ENCODE results near the gene WBP4. TPM values are rescaled to one million over a fixed set of nuclear protein-coding genes. Genes with fewer than 3 reads are reported as not detected.
A peak's percentile ranks its signal among the peaks of the same experiment; 100 is the strongest.

Gene WBP4
- total and polyA plus RNA-seq, 2 of the 13 experiments (the other 11 are each of a cell fraction or from before 2014, with no cell fraction given): 6.7 to 11.7 TPM

DNA sequence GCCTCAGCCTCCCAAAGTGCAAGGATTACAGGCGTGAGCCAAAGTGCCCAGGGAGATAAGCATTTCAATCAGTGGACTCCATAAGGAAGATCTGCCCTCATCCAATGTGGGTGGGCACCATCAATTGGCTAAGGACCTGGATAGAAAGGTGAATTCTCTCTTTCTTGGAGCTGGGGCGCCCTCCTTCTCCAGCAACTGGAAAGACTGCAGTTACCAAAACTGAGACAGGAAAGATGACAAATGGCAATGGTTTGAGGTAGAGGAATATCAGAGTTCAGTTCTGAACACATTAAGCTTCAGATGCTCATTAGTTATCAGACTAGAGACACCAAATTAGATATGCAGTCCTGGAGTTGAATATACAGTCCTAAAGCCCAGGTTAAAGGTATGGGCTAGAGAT is 31.7 kb upstream of the WBP4 start:
- POLR2A ChIA-PET: no interaction called here
- Histone ChIP-seq H3K4me1 (ENCODE audit: insufficient read depth, low read length) (peaks cover 37% of the 10 kb centered on the region), H3K27ac (ENCODE audit: extremely low read length, insufficient read depth, low read length) (no peak overlapping the region), H3K27me3 (ENCODE audit: control insufficient read depth in 1 of 2, insufficient read depth in 2 of 2, low read length in 2 of 2) (no peaks in the 10 kb centered on the region), H3K9me3 (ENCODE audit: low read length) (no peaks in the 10 kb centered on the region), H4K20me1 (ENCODE audit: insufficient read depth, low read length) (peaks cover 33% of the 10 kb centered on the region), H3K79me2 (ENCODE audit: insufficient read depth, low read length) (peaks cover 90% of the 10 kb centered on the region), H3K4me2 (ENCODE audit: low read depth, low read length) (no peak overlapping the region), H3K4me3 (replicated peaks in 1 of 3; ENCODE audit: insufficient read depth in 1 of 3, low read depth in 2 of 3, low read length in 3 of 3) (no peak overlapping the region), H2AFZ (ENCODE audit: low read length) (no peak overlapping the region), H3K9ac (ENCODE audit: insufficient read depth, low read depth, low read length) (no peak overlapping the region), H3K36me3 (replicated peaks in 1 of 2; ENCODE audit: control insufficient read depth in 1 of 2, insufficient read depth in 2 of 2, low read length in 2 of 2) (peaks cover 6 to 16% of the 10 kb centered on the region in 2 experiments; a peak in 1 of 5 replicates)
- ATAC-seq (no peak), FAIRE-seq (no peak), DNase-seq (ENCODE audit: low spot score) (no peak)
- 100% methylated on average over 2 of the region's 2 CpGs for WGBS (ENCODE audit: low lambda C conversion rate)
- CTCF ChIA-PET (ENCODE audit: low intra/inter-chr PET ratio, low total read pairs): no interaction called here
- no peak for TF ChIP-seq NR1H2 (CRISPR knock-in tag; IDR thresholded peaks at IDR 0.05; ENCODE audit: borderline replicate concordance, low read depth)
- TF ChIP-seq, protein P1, sequence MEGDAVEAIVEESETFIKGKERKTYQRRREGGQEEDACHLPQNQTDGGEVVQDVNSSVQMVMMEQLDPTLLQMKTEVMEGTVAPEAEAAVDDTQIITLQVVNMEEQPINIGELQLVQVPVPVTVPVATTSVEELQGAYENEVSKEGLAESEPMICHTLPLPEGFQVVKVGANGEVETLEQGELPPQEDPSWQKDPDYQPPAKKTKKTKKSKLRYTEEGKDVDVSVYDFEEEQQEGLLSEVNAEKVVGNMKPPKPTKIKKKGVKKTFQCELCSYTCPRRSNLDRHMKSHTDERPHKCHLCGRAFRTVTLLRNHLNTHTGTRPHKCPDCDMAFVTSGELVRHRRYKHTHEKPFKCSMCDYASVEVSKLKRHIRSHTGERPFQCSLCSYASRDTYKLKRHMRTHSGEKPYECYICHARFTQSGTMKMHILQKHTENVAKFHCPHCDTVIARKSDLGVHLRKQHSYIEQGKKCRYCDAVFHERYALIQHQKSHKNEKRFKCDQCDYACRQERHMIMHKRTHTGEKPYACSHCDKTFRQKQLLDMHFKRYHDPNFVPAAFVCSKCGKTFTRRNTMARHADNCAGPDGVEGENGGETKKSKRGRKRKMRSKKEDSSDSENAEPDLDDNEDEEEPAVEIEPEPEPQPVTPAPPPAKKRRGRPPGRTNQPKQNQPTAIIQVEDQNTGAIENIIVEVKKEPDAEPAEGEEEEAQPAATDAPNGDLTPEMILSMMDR (CRISPR knock-in tag; IDR thresholded peaks at IDR 0.05): peak; percentile 54
- peak; percentile 62 for TF ChIP-seq STAG1 (CRISPR knock-in tag; IDR thresholded peaks at IDR 0.05)
- intact Hi-C loops (cut with micrococcal nuclease; ENCODE audit: unreplicated experiment): no loop called here
- in situ Hi-C loops (cut with HindIII; ENCODE audit: extremely low pct_ligation_motif_present, low pct_unique_long_range_greater_than_20kb): no loop called here
- BruUV-seq (replicated peaks): no TSS peak

DNA sequence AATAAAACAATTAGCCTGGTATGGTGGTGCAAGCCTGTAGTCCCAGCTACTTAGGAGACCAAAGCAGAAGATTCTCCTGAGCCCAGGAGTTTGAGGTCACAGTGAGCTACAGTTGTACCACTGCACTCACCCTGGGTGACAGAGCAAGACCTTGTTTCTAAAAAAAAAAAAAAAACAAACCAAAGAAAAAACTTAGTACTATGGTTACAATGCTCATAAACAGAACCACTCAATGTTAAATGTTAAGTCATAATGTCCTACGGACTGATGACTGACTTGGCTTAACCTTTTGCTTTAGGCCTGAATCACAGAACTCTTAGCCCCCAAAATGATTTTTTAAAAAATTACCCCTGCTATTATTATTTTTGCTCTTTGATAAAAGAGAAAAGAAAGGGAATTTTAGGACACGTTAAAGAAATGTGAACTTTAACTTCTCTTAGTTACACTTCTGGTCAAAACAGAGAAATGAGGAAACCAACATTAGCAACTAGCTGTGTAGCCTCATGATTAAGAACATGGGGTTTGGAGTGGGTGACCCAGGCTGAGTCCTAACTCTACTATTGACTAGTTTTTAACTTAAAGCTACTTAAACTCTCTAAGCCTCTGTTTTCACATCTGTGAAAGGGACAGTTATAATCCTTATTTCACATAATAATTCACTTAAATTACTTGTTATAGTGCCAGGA is 28.5 kb upstream of the WBP4 start:
- ChIA-PET CTCF (ENCODE audit: low intra/inter-chr PET ratio, low total read pairs) (no interaction called here), POLR2A (no interaction called here)
- FAIRE-seq (no peak), ATAC-seq (no peak), DNase-seq (ENCODE audit: low spot score) (no peak)
- no peak overlapping the region for H2AFZ ChIP-seq (ENCODE audit: low read length)
- peak overlapping the region; percentile 6 for H3K27ac ChIP-seq (ENCODE audit: extremely low read length, insufficient read depth, low read length)
- no peaks in the 10 kb centered on the region for H3K9me3 ChIP-seq (ENCODE audit: low read length)
- H3K9ac ChIP-seq (ENCODE audit: insufficient read depth, low read depth, low read length): no peak overlapping the region
- intact Hi-C loops (cut with micrococcal nuclease; ENCODE audit: unreplicated experiment): no loop called here
- TF ChIP-seq ZNF629 (CRISPR knock-in tag; conservative IDR thresholded peaks at IDR 0.05): peak; percentile 33; the same call in 1 of the 2 replicates
- TF ChIP-seq FIP1L1 (IDR thresholded peaks at IDR 0.05; ENCODE audit: borderline replicate concordance, insufficient read depth, low read depth, low read length): no peak
- TF ChIP-seq EP300 (IDR thresholded peaks at IDR 0.05; ENCODE audit: low read depth in 2 of 2, low read length in 2 of 2): no peak
- no peak for TF ChIP-seq EP300 (CRISPR knock-in tag; IDR thresholded peaks at IDR 0.05; ENCODE audit: borderline replicate concordance)
- H3K36me3 ChIP-seq (replicated peaks in 1 of 2; ENCODE audit: control insufficient read depth in 1 of 2, insufficient read depth in 2 of 2, low read length in 2 of 2): 0 out of 5 replicates have a peak, but pooled peaks cover 0 to 7% of the 10 kb centered on the region in 2 experiments
- H3K27me3 ChIP-seq (ENCODE audit: control insufficient read depth in 1 of 2, insufficient read depth in 2 of 2, low read length in 2 of 2): no peaks in the 10 kb centered on the region
- H3K4me1 ChIP-seq (ENCODE audit: insufficient read depth, low read length): peaks cover 18% of the 10 kb centered on the region
- BruUV-seq (replicated peaks): no TSS peak
- peaks cover 87% of the 10 kb centered on the region for H3K79me2 ChIP-seq (ENCODE audit: insufficient read depth, low read length)
- in situ Hi-C loops (cut with HindIII; ENCODE audit: extremely low pct_ligation_motif_present, low pct_unique_long_range_greater_than_20kb): no loop called here
- no peak overlapping the region for H3K4me3 ChIP-seq (replicated peaks in 1 of 3; ENCODE audit: insufficient read depth in 1 of 3, low read depth in 2 of 3, low read length in 3 of 3)
- 90% methylated on average over 2 of the region's 2 CpGs for WGBS (ENCODE audit: low lambda C conversion rate)
- no peak overlapping the region for H3K4me2 ChIP-seq (ENCODE audit: low read depth, low read length)
- H4K20me1 ChIP-seq (ENCODE audit: insufficient read depth, low read length): peaks cover 12% of the 10 kb centered on the region

Data from HepG2 (cell line).